ENCODE data around the gene CDT1.

DNA sequence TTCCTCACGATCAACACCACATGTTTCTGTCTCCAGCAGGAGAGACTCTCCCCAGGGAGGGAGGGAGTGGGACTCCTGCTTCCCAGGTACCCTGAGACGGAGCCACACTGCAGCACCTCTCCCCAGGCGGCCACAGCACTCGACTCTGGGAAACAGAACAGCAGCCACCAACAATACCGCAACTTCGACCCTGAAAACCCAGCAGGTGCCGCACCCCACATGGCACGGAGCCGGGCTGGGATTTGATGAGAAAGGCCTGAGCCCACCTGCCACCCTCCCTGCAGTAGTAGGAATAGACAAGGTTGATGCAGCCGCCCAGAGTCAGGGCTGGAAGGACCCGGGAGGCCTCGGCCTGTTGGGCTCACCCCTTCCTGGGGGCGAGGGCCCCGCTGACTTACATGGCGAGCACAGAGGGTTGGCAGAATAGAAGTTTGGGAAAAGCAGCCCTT, 38.7 kb downstream of the CDT1 start:
- TF ChIP-seq, protein P1, sequence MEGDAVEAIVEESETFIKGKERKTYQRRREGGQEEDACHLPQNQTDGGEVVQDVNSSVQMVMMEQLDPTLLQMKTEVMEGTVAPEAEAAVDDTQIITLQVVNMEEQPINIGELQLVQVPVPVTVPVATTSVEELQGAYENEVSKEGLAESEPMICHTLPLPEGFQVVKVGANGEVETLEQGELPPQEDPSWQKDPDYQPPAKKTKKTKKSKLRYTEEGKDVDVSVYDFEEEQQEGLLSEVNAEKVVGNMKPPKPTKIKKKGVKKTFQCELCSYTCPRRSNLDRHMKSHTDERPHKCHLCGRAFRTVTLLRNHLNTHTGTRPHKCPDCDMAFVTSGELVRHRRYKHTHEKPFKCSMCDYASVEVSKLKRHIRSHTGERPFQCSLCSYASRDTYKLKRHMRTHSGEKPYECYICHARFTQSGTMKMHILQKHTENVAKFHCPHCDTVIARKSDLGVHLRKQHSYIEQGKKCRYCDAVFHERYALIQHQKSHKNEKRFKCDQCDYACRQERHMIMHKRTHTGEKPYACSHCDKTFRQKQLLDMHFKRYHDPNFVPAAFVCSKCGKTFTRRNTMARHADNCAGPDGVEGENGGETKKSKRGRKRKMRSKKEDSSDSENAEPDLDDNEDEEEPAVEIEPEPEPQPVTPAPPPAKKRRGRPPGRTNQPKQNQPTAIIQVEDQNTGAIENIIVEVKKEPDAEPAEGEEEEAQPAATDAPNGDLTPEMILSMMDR (IDR thresholded peaks at IDR 0.05 in 4 of 5, conservative IDR thresholded peaks at IDR 0.05 in 1 of 5): no peak
- no peak for TF ChIP-seq POLR2A (IDR thresholded peaks at IDR 0.05)
